Measurements from ENCODE around the gene DCAF8.

DCAF8 gene

GRCh38 chr1:160221089-160221488, 41.3 kb downstream of the DCAF8 start:
- Histone ChIP-seq H3K9me3 (replicated peaks; ENCODE audit: insufficient read depth, low read length) (no peaks in the 10 kb centered on the region), H2AFZ (ENCODE audit: low read length) (no peak overlapping the region), H3K27ac (ENCODE audit: low read length) (no peak overlapping the region), H3K36me3 (replicated peaks; ENCODE audit: insufficient read depth, low read length) (peaks cover 15% of the 10 kb centered on the region), H3F3A (ENCODE audit: insufficient read depth, low read length) (no peaks in the 10 kb centered on the region), H3K4me1 (ENCODE audit: low read length) (no peaks in the 10 kb centered on the region), H3K9ac (ENCODE audit: low read length) (no peak overlapping the region), H3K4me3 (ENCODE audit: low read length) (no peak overlapping the region), H3K4me2 (ENCODE audit: low read depth, low read length) (no peak overlapping the region), H4K20me1 (ENCODE audit: insufficient read depth, low read length) (no peaks in the 10 kb centered on the region), H3K9me2 (replicated peaks; ENCODE audit: insufficient read depth, low read length) (no peaks in the 10 kb centered on the region), H3K79me2 (ENCODE audit: low read length) (no peaks in the 10 kb centered on the region), H3K27me3 (replicated peaks; ENCODE audit: insufficient read depth, low read length) (no peaks in the 10 kb centered on the region)
- DNase-seq = no peak
- no peak for TF ChIP-seq EZH2phosphoT487 (IDR thresholded peaks at IDR 0.05; ENCODE audit: low read length)
- no peak for TF ChIP-seq CTCF (IDR thresholded peaks at IDR 0.05; ENCODE audit: low read length)
- no peak for TF ChIP-seq EZH2 (optimal IDR thresholded peaks at IDR 0.05; ENCODE audit: low read depth, low read length)

GRCh38 chr1:160220301-160220700, 42.0 kb downstream of the DCAF8 start:
- TF ChIP-seq EZH2 (optimal IDR thresholded peaks at IDR 0.05; ENCODE audit: low read depth, low read length) (no peak), EZH2phosphoT487 (IDR thresholded peaks at IDR 0.05; ENCODE audit: low read length) (no peak), CTCF (IDR thresholded peaks at IDR 0.05; ENCODE audit: low read length) (no peak)
- no peaks in the 10 kb centered on the region for H4K20me1 ChIP-seq (ENCODE audit: insufficient read depth, low read length)

GRCh38 chr1:160219062-160219929, 43.1 kb downstream of the DCAF8 start:
- H3K4me1 ChIP-seq (ENCODE audit: low read length) = no peaks in the 10 kb centered on the region
- no peak overlapping the region for H3K4me3 ChIP-seq (ENCODE audit: low read length)
- H4K20me1 ChIP-seq (ENCODE audit: insufficient read depth, low read length) = no peaks in the 10 kb centered on the region
- TF ChIP-seq EZH2 (optimal IDR thresholded peaks at IDR 0.05; ENCODE audit: low read depth, low read length) (no peak), EZH2phosphoT487 (IDR thresholded peaks at IDR 0.05; ENCODE audit: low read length) (no peak), CTCF (IDR thresholded peaks at IDR 0.05; ENCODE audit: low read length) (peak; percentile 29; the same call in 1 of the 2 replicates)
- no peaks in the 10 kb centered on the region for H3K9me2 ChIP-seq (replicated peaks; ENCODE audit: insufficient read depth, low read length)
- H3F3A ChIP-seq (ENCODE audit: insufficient read depth, low read length) = no peaks in the 10 kb centered on the region
- no peak overlapping the region for H3K9ac ChIP-seq (ENCODE audit: low read length)
- no peak overlapping the region for H3K4me2 ChIP-seq (ENCODE audit: low read depth, low read length)
- DNase-seq = no peak
- no peaks in the 10 kb centered on the region for H3K9me3 ChIP-seq (replicated peaks; ENCODE audit: insufficient read depth, low read length)
- no peak overlapping the region for H3K27ac ChIP-seq (ENCODE audit: low read length)
- no peaks in the 10 kb centered on the region for H3K79me2 ChIP-seq (ENCODE audit: low read length)
- no peaks in the 10 kb centered on the region for H3K27me3 ChIP-seq (replicated peaks; ENCODE audit: insufficient read depth, low read length)
- H3K36me3 ChIP-seq (replicated peaks; ENCODE audit: insufficient read depth, low read length) = peaks cover 4% of the 10 kb centered on the region
- H2AFZ ChIP-seq (ENCODE audit: low read length) = no peak overlapping the region

More at GRCh38 chr1:160220301-160220700, 42.0 kb downstream of the DCAF8 start:
- Histone ChIP-seq H3K27ac (ENCODE audit: low read length) (no peak overlapping the region), H3K27me3 (replicated peaks; ENCODE audit: insufficient read depth, low read length) (no peaks in the 10 kb centered on the region), H3K9me2 (replicated peaks; ENCODE audit: insufficient read depth, low read length) (no peaks in the 10 kb centered on the region), H3K79me2 (ENCODE audit: low read length) (no peaks in the 10 kb centered on the region), H3K36me3 (replicated peaks; ENCODE audit: insufficient read depth, low read length) (peaks cover 12% of the 10 kb centered on the region), H3K4me3 (ENCODE audit: low read length) (no peak overlapping the region), H3K9ac (ENCODE audit: low read length) (no peak overlapping the region), H3K4me2 (ENCODE audit: low read depth, low read length) (no peak overlapping the region), H2AFZ (ENCODE audit: low read length) (no peak overlapping the region), H3K4me1 (ENCODE audit: low read length) (no peaks in the 10 kb centered on the region), H3K9me3 (replicated peaks; ENCODE audit: insufficient read depth, low read length) (no peaks in the 10 kb centered on the region), H3F3A (ENCODE audit: insufficient read depth, low read length) (no peaks in the 10 kb centered on the region)
- DNase-seq = no peak

All from MM.1S (cell line).